SK-N-SH treated with all-trans-retinoic acid at 6 μM for 48 hours (cell line): ENCODE data around the gene FN1.

Experiments
- ATAC-seq: fragments of 200-7000 bp; cut with Tn5 transposase; 3 replicates; pipeline ENCODE4 v1.9.1; 2020; ENCODE audit warnings: mild to moderate bottlenecking, moderate library complexity
- ARNTL ChIP-seq: fragments of 450-650 bp; formaldehyde crosslinking; IDR thresholded peaks from 2 replicates; pipeline ENCODE4 v1.5.0; 2020; ENCODE audit warnings: low read depth, mild to moderate bottlenecking, moderate library complexity, borderline replicate concordance
- BACH2 ChIP-seq: fragments of 250-450 bp; sonication (Bioruptor Pico); IDR thresholded peaks from 2 replicates; pipeline ENCODE4 v1.9.0; 2021; ENCODE audit warnings: mild to moderate bottlenecking, borderline replicate concordance
- CREB5 ChIP-seq: fragments of 250-450 bp; sonication (Bioruptor Pico); IDR thresholded peaks from 2 replicates; pipeline ENCODE4 v1.5.1; 2020; ENCODE audit warnings: low read depth, mild to moderate bottlenecking, moderate library complexity
- CSDC2 ChIP-seq: fragments of 250-450 bp; sonication (Bioruptor Pico); IDR thresholded peaks from 2 replicates; pipeline ENCODE4 v1.5.0; 2020; ENCODE audit warnings: mild to moderate bottlenecking, moderate library complexity
- CSRNP3 ChIP-seq: fragments of 250-450 bp; sonication (Bioruptor Pico); IDR thresholded peaks from 2 replicates; pipeline ENCODE4 v1.5.1; 2021; ENCODE audit warnings: mild to moderate bottlenecking, moderate library complexity
- ESRRG ChIP-seq: fragments of 250-450 bp; sonication (Bioruptor Pico); IDR thresholded peaks from 2 replicates; pipeline ENCODE4 v1.6.1; 2021; ENCODE audit warnings: mild to moderate bottlenecking
- GLIS3 ChIP-seq: fragments of 250-450 bp; sonication (Bioruptor Pico); IDR thresholded peaks from 2 replicates; pipeline ENCODE4 v1.5.0; 2020; ENCODE audit warnings: mild to moderate bottlenecking, moderate library complexity
- ISL1 ChIP-seq: fragments of 250-450 bp; sonication (Bioruptor Pico); IDR thresholded peaks from 2 replicates; pipeline ENCODE4 v2.1.2; 2022; ENCODE audit warnings: mild to moderate bottlenecking, moderate library complexity
- OSR1 ChIP-seq: fragments of 250-450 bp; sonication (Bioruptor Pico); IDR thresholded peaks from 2 replicates; pipeline ENCODE4 v1.8.0; 2022; ENCODE audit warnings: moderate library complexity, mild to moderate bottlenecking, inconsistent platforms
- PATZ1 ChIP-seq: fragments of 250-450 bp; sonication (Bioruptor Pico); IDR thresholded peaks from 2 replicates; pipeline ENCODE4 v1.8.0; 2020; ENCODE audit warnings: mild to moderate bottlenecking, moderate library complexity, borderline replicate concordance
- POU6F1 ChIP-seq: fragments of 250-450 bp; sonication (Bioruptor Pico); IDR thresholded peaks from 2 replicates; pipeline ENCODE4 v1.8.0; 2021; ENCODE audit warnings: low read depth, mild to moderate bottlenecking, moderate library complexity, borderline replicate concordance
- PPARA ChIP-seq: fragments of 250-450 bp; sonication (Bioruptor Pico); IDR thresholded peaks from 2 replicates; pipeline ENCODE4 v1.5.0; 2020; ENCODE audit warnings: mild to moderate bottlenecking, borderline replicate concordance
- RARB ChIP-seq: fragments of 250-450 bp; sonication (Bioruptor Pico); IDR thresholded peaks from 2 replicates; pipeline ENCODE4 v1.8.0; 2021; ENCODE audit warnings: mild to moderate bottlenecking, moderate library complexity
- SNAI2 ChIP-seq: fragments of 250-450 bp; sonication (Bioruptor Pico); IDR thresholded peaks from 2 replicates; pipeline ENCODE4 v1.5.0; 2020; ENCODE audit warnings: mild to moderate bottlenecking, moderate library complexity
- TCF4 ChIP-seq: fragments of 250-450 bp; sonication (Bioruptor Pico); IDR thresholded peaks from 2 replicates; pipeline ENCODE4 v1.8.0; 2021; ENCODE audit warnings: mild to moderate bottlenecking, moderate library complexity, borderline replicate concordance
- TOX ChIP-seq: fragments of 250-450 bp; sonication (Bioruptor Pico); IDR thresholded peaks from 2 replicates; pipeline ENCODE4 v1.8.0; 2021; ENCODE audit warnings: mild to moderate bottlenecking, moderate library complexity, borderline replicate concordance
- TSHZ2 ChIP-seq: fragments of 250-450 bp; sonication (Bioruptor Pico); IDR thresholded peaks from 2 replicates; pipeline ENCODE4 v1.5.0; 2020; ENCODE audit warnings: mild to moderate bottlenecking, moderate library complexity
- ZC3H10 ChIP-seq: fragments of 250-450 bp; sonication (Bioruptor Pico); IDR thresholded peaks from 2 replicates; pipeline ENCODE4 v1.5.1; 2021; ENCODE audit warnings: mild to moderate bottlenecking, moderate library complexity
- ZFP3 ChIP-seq: fragments of 250-450 bp; sonication (Bioruptor Pico); IDR thresholded peaks from 2 replicates; pipeline ENCODE4 v1.5.0; 2020; ENCODE audit warnings: mild to moderate bottlenecking, moderate library complexity
- ZFP30 ChIP-seq: fragments of 450-650 bp; formaldehyde crosslinking; IDR thresholded peaks from 2 replicates; pipeline ENCODE4 v1.5.0; 2022; ENCODE audit warnings: mild to moderate bottlenecking, moderate library complexity
- ZNF565 ChIP-seq: fragments of 450-650 bp; formaldehyde crosslinking; conservative IDR thresholded peaks from 2 replicates; pipeline ENCODE4 v1.5.0; 2020; ENCODE audit warnings: low read depth, mild to moderate bottlenecking, moderate library complexity
- ZNF70 ChIP-seq: fragments of 450-650 bp; formaldehyde crosslinking; IDR thresholded peaks from 2 replicates; pipeline ENCODE4 v1.5.0; 2020; ENCODE audit warnings: mild to moderate bottlenecking, moderate library complexity
- ZNF8 ChIP-seq: fragments of 450-650 bp; formaldehyde crosslinking; IDR thresholded peaks from 2 replicates; pipeline ENCODE4 v1.5.0; 2020; ENCODE audit warnings: mild to moderate bottlenecking, moderate library complexity

FN1 gene

GRCh38 chr2:215422676-215423075 lies 13.2 kb downstream of the FN1 start:
- TF ChIP-seq OSR1 (CRISPR knock-in tag): no peak
- no peak for TF ChIP-seq POU6F1
- no peak for TF ChIP-seq ZNF8 (CRISPR knock-in tag)
- no peak for TF ChIP-seq ZNF565 (CRISPR knock-in tag)
- no peak for TF ChIP-seq RARB (CRISPR knock-in tag)
- no peak for TF ChIP-seq ZFP30 (CRISPR knock-in tag)
- TF ChIP-seq ZC3H10 (CRISPR knock-in tag): no peak
- TF ChIP-seq ESRRG (CRISPR knock-in tag): no peak
- TF ChIP-seq CSDC2 (CRISPR knock-in tag): no peak
- no peak for TF ChIP-seq PATZ1 (CRISPR knock-in tag)
- no peak for TF ChIP-seq TOX (CRISPR knock-in tag)
- TF ChIP-seq BACH2 (CRISPR knock-in tag): no peak
- no peak for TF ChIP-seq SNAI2 (CRISPR knock-in tag)
- TF ChIP-seq TCF4: no peak
- no peak for TF ChIP-seq ZNF70 (CRISPR knock-in tag)
- TF ChIP-seq GLIS3 (CRISPR knock-in tag): no peak
- TF ChIP-seq CREB5 (CRISPR knock-in tag): no peak
- TF ChIP-seq CSRNP3 (CRISPR knock-in tag): no peak
- no peak for TF ChIP-seq ZFP3 (CRISPR knock-in tag)
- TF ChIP-seq ISL1 (CRISPR knock-in tag): no peak
- no peak for ATAC-seq

GRCh38 chr2:215421859-215422461 lies 13.9 kb downstream of the FN1 start:
- no peak for ATAC-seq
- TF ChIP-seq CSDC2 (CRISPR knock-in tag) (no peak), ARNTL (no peak), ZFP30 (CRISPR knock-in tag) (no peak), TOX (CRISPR knock-in tag) (no peak), PATZ1 (CRISPR knock-in tag) (no peak), ZFP3 (CRISPR knock-in tag) (no peak), CSRNP3 (CRISPR knock-in tag) (no peak), POU6F1 (no peak), PPARA (no peak), ZNF70 (CRISPR knock-in tag) (no peak), ESRRG (CRISPR knock-in tag) (no peak), TSHZ2 (no peak), TCF4 (no peak), ISL1 (CRISPR knock-in tag) (no peak)
